Skeletal muscle tissue (tissue), 4 donors: Measurements from ENCODE around the gene DIP2C. TPM values are rescaled to one million over a fixed set of nuclear protein-coding genes. Genes with fewer than 3 reads are reported as not detected.

Experiments used
- H3K27ac ChIP-seq: one replicate; pipeline ENCODE4 v1.7.0; 2013; ENCODE audit warnings: mild to moderate bottlenecking, low read depth, low read length, inconsistent platforms
- H3K27me3 ChIP-seq, 3 donors: one replicate each; pipeline ENCODE4 v1.7.0; 2013; ENCODE audit warnings: low read length in 3 of 3; ENCODE audit not compliant: control insufficient read depth in 3 of 3, insufficient read depth in 3 of 3
- H3K36me3 ChIP-seq, 3 donors: one replicate each; pipeline ENCODE4 v1.7.0; 2013; ENCODE audit warnings: low read length in 3 of 3; ENCODE audit not compliant: control insufficient read depth in 3 of 3, insufficient read depth in 3 of 3
- H3K4me1 ChIP-seq, 3 donors: one replicate each; pipeline ENCODE4 v1.7.0; 2013; ENCODE audit warnings: low read length in 3 of 3, mild to moderate bottlenecking in 3 of 3; ENCODE audit not compliant: control insufficient read depth in 3 of 3, insufficient read depth in 3 of 3
- H3K4me3 ChIP-seq, 3 donors: one replicate each; pipeline ENCODE4 v1.7.0; 2013; ENCODE audit warnings: low read length in 3 of 3
- H3K9ac ChIP-seq, 3 donors: one replicate each; pipeline ENCODE4 v1.7.0; 2013; ENCODE audit warnings: low read length in 3 of 3, mild to moderate bottlenecking in 3 of 3, moderate library complexity in 2 of 3, low read depth in 1 of 3
- H3K9me3 ChIP-seq, 3 donors: one replicate each; pipeline ENCODE4 v1.7.0; 2013; ENCODE audit warnings: low read length in 3 of 3; ENCODE audit not compliant: control insufficient read depth in 3 of 3
- total RNA-seq: library from RNA; depleted of rRNA; stranded (reverse); fragments of >200 nt; gene quantifications from one replicate; pipeline ENCODE4 v1.2.3, GENCODE V29; 2014
- donor health status: Osteomylitis.

Gene DIP2C
- total RNA-seq, 1 donor from 2014 or later, result 18.8 TPM

- Histone ChIP-seq H3K27me3 (no peaks in the 10 kb centered on the region), H3K9me3 (no peaks in the 10 kb centered on the region), H3K36me3 (peaks cover 22 to 45% (median 25%) of the 10 kb centered on the region in 3 donors), H3K9ac (no peak overlapping the region), H3K27ac (no peak overlapping the region), H3K4me3 (no peak overlapping the region), H3K4me1 (no peaks in the 10 kb centered on the region)
These were observed 270.6 kb downstream of the DIP2C start for GRCh38 chr10:418894-419293.

- Histone ChIP-seq H3K9ac (no peak overlapping the region), H3K4me1 (no peaks in the 10 kb centered on the region), H3K9me3 (no peaks in the 10 kb centered on the region), H3K4me3 (no peak overlapping the region), H3K27me3 (no peaks in the 10 kb centered on the region), H3K27ac (no peak overlapping the region), H3K36me3 (peaks cover 27 to 48% (median 29%) of the 10 kb centered on the region in 3 donors)
These were observed 271.2 kb downstream of the DIP2C start for GRCh38 chr10:418226-418625.

GRCh38 chr10:416091-416515 lies 273.4 kb downstream of the DIP2C start:
- Histone ChIP-seq H3K9me3 (no peaks in the 10 kb centered on the region), H3K27me3 (no peaks in the 10 kb centered on the region), H3K36me3 (peaks cover 16 to 42% (median 31%) of the 10 kb centered on the region in 3 donors), H3K4me3 (no peak overlapping the region), H3K4me1 (no peaks in the 10 kb centered on the region), H3K27ac (no peak overlapping the region), H3K9ac (no peak overlapping the region)

- Histone ChIP-seq H3K9me3 (no peaks in the 10 kb centered on the region), H3K27me3 (no peaks in the 10 kb centered on the region), H3K4me1 (no peaks in the 10 kb centered on the region), H3K27ac (no peak overlapping the region), H3K36me3 (peaks cover 12 to 32% (median 26%) of the 10 kb centered on the region in 3 donors), H3K4me3 (no peak overlapping the region), H3K9ac (no peak overlapping the region)
These were observed 275.8 kb downstream of the DIP2C start for GRCh38 chr10:413662-414071.

- Histone ChIP-seq H3K9ac (no peak overlapping the region), H3K27me3 (no peaks in the 10 kb centered on the region), H3K4me3 (no peak overlapping the region), H3K4me1 (no peaks in the 10 kb centered on the region), H3K36me3 (peaks cover 16 to 37% (median 30%) of the 10 kb centered on the region in 3 donors), H3K27ac (no peak overlapping the region), H3K9me3 (no peaks in the 10 kb centered on the region)
These were observed 277.4 kb downstream of the DIP2C start for GRCh38 chr10:412109-412508.

GRCh38 chr10:411603-412002 lies 277.9 kb downstream of the DIP2C start:
- Histone ChIP-seq H3K36me3 (peaks cover 18 to 40% (median 32%) of the 10 kb centered on the region in 3 donors), H3K4me3 (no peak overlapping the region), H3K9me3 (no peaks in the 10 kb centered on the region), H3K9ac (no peak overlapping the region), H3K27me3 (no peaks in the 10 kb centered on the region), H3K4me1 (no peaks in the 10 kb centered on the region), H3K27ac (no peak overlapping the region)

GRCh38 chr10:409408-410040 lies 279.9 kb downstream of the DIP2C start:
- Histone ChIP-seq H3K27ac (no peak overlapping the region), H3K4me1 (no peaks in the 10 kb centered on the region), H3K27me3 (no peaks in the 10 kb centered on the region), H3K9me3 (no peaks in the 10 kb centered on the region), H3K36me3 (peaks cover 18 to 39% (median 33%) of the 10 kb centered on the region in 3 donors), H3K4me3 (no peak overlapping the region), H3K9ac (no peak overlapping the region)

GRCh38 chr10:408236-408635 lies 281.2 kb downstream of the DIP2C start:
- Histone ChIP-seq H3K27me3 (no peaks in the 10 kb centered on the region), H3K9me3 (no peaks in the 10 kb centered on the region), H3K4me3 (no peak overlapping the region), H3K27ac (no peak overlapping the region), H3K9ac (no peak overlapping the region), H3K36me3 (peaks cover 12 to 30% (median 29%) of the 10 kb centered on the region in 3 donors), H3K4me1 (no peaks in the 10 kb centered on the region)

GRCh38 chr10:406976-407375 lies 282.5 kb downstream of the DIP2C start:
- H3K4me1 ChIP-seq, result no peaks in the 10 kb centered on the region
- H3K36me3 ChIP-seq, result peaks cover 12 to 29% (median 24%) of the 10 kb centered on the region in 3 donors
- no peak overlapping the region for H3K9ac ChIP-seq
- no peaks in the 10 kb centered on the region for H3K9me3 ChIP-seq
- H3K27me3 ChIP-seq, result no peaks in the 10 kb centered on the region
- no peak overlapping the region for H3K4me3 ChIP-seq
- H3K27ac ChIP-seq, result no peak overlapping the region

- Histone ChIP-seq H3K9ac (no peak overlapping the region), H3K36me3 (peaks cover 12 to 29% (median 25%) of the 10 kb centered on the region in 3 donors), H3K4me1 (no peaks in the 10 kb centered on the region), H3K27ac (no peak overlapping the region), H3K27me3 (no peaks in the 10 kb centered on the region), H3K9me3 (no peaks in the 10 kb centered on the region), H3K4me3 (no peak overlapping the region)
These were observed 283.8 kb downstream of the DIP2C start for GRCh38 chr10:405648-406047.
